HL-60 (cell line): ENCODE results near the gene CYSTM1.

Experiments
- DNase-seq, 2 experiments: peaks; one replicate each; pipeline ENCODE4 v3.0.0-alpha.2; 2010 to 2020; ENCODE audit warnings: low read depth in 1 of 2, low spot score in 1 of 2
- H3K27ac ChIP-seq: fragments of 250-450 bp; sonication (Bioruptor Pico); replicated peaks from 2 replicates; pipeline ENCODE4 v1.5.1; 2020; ENCODE audit warnings: mild to moderate bottlenecking, moderate library complexity
- H3K27me3 ChIP-seq: fragments of 250-450 bp; sonication (Bioruptor Pico); 2 replicates; pipeline ENCODE4 v1.5.1; 2021; ENCODE audit warnings: mild to moderate bottlenecking, moderate library complexity; ENCODE audit not compliant: insufficient read depth, poor library complexity, severe bottlenecking
- H3K4me3 ChIP-seq: replicated peaks from 2 replicates; pipeline ENCODE4 v1.5.1; 2011; ENCODE audit warnings: mild to moderate bottlenecking, control low read depth, low read length; ENCODE audit not compliant: insufficient read depth
- GABPA ChIP-seq: IDR thresholded peaks from 2 replicates; pipeline ENCODE4 v1.6.1; 2012; ENCODE audit warnings: low read depth
- POLR2AphosphoS5 ChIP-seq: IDR thresholded peaks from 2 replicates; pipeline ENCODE4 v1.6.1; 2012; ENCODE audit warnings: low read depth
- REST ChIP-seq: IDR thresholded peaks from 2 replicates; pipeline ENCODE4 v1.6.1; 2012; ENCODE audit warnings: low read depth; ENCODE audit not compliant: insufficient replicate concordance
- SPI1 ChIP-seq: IDR thresholded peaks from 2 replicates; pipeline ENCODE4 v1.6.1; 2012; ENCODE audit warnings: low read depth, mild to moderate bottlenecking, borderline replicate concordance
- TF ChIP-seq, protein P1 (sequence below): IDR thresholded peaks from one replicate; pipeline ENCODE4 v1.5.1; 2011; ENCODE audit warnings: low read length, control low read depth, inconsistent platforms; ENCODE audit not compliant: insufficient read depth

Gene CYSTM1

DNA sequence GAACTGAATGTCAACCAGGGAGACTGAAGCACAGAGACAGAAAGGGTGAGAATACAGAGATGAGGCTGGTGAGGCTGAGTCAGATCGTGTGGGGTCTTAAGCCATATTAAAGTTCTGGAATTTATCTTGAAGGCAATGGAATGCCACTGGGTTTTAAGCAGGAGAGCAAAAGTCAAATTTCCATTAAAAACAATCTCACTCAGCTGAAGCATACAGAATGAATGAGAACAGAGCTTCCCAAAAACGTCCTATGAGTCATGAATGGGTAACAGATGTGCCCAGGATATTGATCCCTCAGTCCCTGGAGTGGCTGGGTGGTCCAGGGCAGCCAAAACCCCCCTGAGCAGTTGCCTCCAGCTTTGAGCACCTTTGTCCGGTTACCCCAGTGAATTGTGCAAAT is 83.0 kb downstream of the CYSTM1 start:
- Histone ChIP-seq H3K4me3 (no peak overlapping the region), H3K27ac (no peak overlapping the region), H3K27me3 (no peaks in the 10 kb centered on the region)
- DNase-seq = no peak
- TF ChIP-seq, protein P1, sequence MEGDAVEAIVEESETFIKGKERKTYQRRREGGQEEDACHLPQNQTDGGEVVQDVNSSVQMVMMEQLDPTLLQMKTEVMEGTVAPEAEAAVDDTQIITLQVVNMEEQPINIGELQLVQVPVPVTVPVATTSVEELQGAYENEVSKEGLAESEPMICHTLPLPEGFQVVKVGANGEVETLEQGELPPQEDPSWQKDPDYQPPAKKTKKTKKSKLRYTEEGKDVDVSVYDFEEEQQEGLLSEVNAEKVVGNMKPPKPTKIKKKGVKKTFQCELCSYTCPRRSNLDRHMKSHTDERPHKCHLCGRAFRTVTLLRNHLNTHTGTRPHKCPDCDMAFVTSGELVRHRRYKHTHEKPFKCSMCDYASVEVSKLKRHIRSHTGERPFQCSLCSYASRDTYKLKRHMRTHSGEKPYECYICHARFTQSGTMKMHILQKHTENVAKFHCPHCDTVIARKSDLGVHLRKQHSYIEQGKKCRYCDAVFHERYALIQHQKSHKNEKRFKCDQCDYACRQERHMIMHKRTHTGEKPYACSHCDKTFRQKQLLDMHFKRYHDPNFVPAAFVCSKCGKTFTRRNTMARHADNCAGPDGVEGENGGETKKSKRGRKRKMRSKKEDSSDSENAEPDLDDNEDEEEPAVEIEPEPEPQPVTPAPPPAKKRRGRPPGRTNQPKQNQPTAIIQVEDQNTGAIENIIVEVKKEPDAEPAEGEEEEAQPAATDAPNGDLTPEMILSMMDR = no peak
- TF ChIP-seq SPI1 = no peak
- TF ChIP-seq GABPA = no peak
- TF ChIP-seq REST = no peak
- no peak for TF ChIP-seq POLR2AphosphoS5

DNA sequence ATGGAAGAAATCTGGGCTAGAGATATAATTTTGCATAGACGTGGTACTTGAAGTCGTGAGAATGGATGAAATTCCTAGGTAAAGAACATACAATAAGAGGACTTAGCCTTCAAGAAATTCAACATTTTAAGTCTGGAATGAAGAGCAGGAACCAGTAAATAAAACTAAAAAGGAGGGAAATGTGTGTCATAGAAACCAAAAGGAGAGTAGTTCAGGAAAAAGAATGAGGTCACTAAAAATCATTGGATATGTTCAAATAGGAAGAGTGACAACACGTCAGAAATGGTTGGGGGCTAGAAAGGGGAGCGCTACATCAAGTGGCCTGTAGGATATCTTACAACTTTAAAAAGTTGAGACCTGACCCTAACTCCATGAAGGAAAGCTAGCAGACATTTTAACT is 83.9 kb downstream of the CYSTM1 start:
- H3K4me3 ChIP-seq = no peak overlapping the region
- no peaks in the 10 kb centered on the region for H3K27me3 ChIP-seq
- TF ChIP-seq POLR2AphosphoS5 = no peak
- no peak for DNase-seq
- no peak overlapping the region for H3K27ac ChIP-seq

GRCh38 chr5:140259500-140259899 is 84.5 kb downstream of the CYSTM1 start:
- no peak for TF ChIP-seq GABPA
- no peak overlapping the region for H3K4me3 ChIP-seq
- no peak overlapping the region for H3K27ac ChIP-seq
- DNase-seq = no peak
- H3K27me3 ChIP-seq = no peaks in the 10 kb centered on the region

DNA sequence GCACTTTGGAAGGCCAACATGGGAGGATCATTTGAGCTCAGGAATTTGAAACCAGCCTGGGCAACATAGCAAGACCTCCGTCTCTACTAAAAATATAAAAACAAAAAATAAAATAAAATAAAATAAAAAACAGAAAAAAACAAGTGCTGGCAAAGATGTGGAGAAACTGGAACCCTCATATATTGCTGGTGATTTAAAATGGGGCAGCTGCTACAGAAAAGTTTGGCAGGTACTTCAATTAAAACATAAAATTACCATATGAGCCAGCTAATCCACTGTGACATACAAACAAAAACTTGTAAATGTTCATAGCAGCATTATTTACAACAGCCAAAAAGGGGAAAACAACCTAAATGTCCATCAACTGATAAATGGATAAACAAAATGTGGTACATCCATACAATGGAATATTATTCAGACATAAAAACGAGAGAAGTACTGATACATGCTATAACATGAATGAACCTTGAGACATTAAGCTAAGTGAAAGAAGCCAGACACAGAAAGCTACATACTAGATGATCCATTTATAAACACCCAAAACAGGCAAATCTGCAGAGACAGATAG is 85.2 kb downstream of the CYSTM1 start:
- no peak overlapping the region for H3K4me3 ChIP-seq
- TF ChIP-seq, protein P1 = no peak
- TF ChIP-seq REST (no peak), GABPA (no peak), SPI1 (no peak), POLR2AphosphoS5 (no peak)
- DNase-seq = no peak
- H3K27ac ChIP-seq = no peak overlapping the region
- no peaks in the 10 kb centered on the region for H3K27me3 ChIP-seq

DNA sequence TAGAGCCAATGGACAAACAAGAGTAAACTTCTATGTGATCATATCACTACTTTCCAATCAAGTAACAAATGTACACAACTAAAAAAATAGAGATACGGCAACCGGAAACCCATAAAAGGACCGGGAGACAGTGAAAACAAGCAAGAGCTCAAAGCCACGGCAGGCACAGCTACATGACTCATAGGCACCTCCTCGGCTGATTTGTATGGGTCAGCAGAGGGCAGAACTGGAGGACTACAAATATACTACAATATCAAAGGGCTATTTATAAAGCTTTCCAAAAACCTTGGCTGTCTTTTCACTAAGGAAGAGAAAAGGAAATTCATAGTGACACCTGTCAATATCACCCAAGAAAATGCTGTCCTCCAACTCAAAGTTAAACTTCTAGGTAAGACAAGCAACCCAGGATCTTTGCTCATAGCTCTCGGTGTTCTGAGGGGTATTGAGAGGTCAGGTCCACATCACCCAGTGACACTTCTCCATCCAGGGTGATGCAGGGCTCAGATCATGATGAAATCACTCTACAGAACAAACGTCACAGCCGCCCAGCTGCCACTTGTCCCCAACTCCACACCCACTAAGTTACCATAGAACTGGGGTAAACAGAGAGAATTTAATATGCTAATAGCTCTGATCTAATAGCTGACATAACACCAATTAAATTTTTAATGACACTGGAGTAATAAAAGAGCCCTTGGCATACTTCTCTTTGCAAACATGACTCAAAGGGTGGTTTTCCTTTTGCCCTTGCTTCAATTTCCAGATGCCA is 86.6 kb downstream of the CYSTM1 start:
- no peak overlapping the region for H3K4me3 ChIP-seq
- TF ChIP-seq POLR2AphosphoS5 (no peak), REST (no peak), GABPA (no peak)
- TF ChIP-seq, protein P1 = no peak
- H3K27ac ChIP-seq = no peak overlapping the region
- DNase-seq = peak in 1 of 2 experiments; percentile 26
- no peaks in the 10 kb centered on the region for H3K27me3 ChIP-seq
